KMS-11 (cell line): Measurements from ENCODE around the gene EEA1.

Source experiments
- H2AFZ ChIP-seq: fragments of 200-600 bp; sonication (generic); 2 replicates; pipeline ENCODE4 v1.6.1; 2016; ENCODE audit warnings: antibody characterized with exemption, mixed run types, low read depth
- H3K27ac ChIP-seq: fragments of 200-600 bp; sonication (generic); 2 replicates; pipeline ENCODE4 v1.6.1; 2016; ENCODE audit warnings: mild to moderate bottlenecking, mixed run types
- H3K27me3 ChIP-seq: fragments of 200-600 bp; sonication (generic); 2 replicates; pipeline ENCODE4 v1.6.1; 2017; ENCODE audit warnings: mild to moderate bottlenecking, low read depth, mixed run types, moderate library complexity; ENCODE audit not compliant: insufficient read depth
- H3K36me3 ChIP-seq: fragments of 200-600 bp; sonication (generic); 2 replicates; pipeline ENCODE4 v1.6.1; 2017; ENCODE audit warnings: mild to moderate bottlenecking, mixed run types; ENCODE audit not compliant: insufficient read depth
- H3K4me1 ChIP-seq: fragments of 200-600 bp; sonication (generic); 2 replicates; pipeline ENCODE4 v1.6.1; 2016; ENCODE audit warnings: mild to moderate bottlenecking, low read depth, mixed run types; ENCODE audit not compliant: poor library complexity, severe bottlenecking
- H3K4me2 ChIP-seq: fragments of 200-600 bp; sonication (generic); 2 replicates; pipeline ENCODE4 v1.7.0; 2016; ENCODE audit warnings: mild to moderate bottlenecking, mixed run types
- H3K4me3 ChIP-seq: fragments of 200-600 bp; sonication (generic); IDR thresholded peaks from 2 replicates; pipeline ENCODE4 v1.6.1; 2017; ENCODE audit warnings: low read depth, low read length, mixed read lengths; ENCODE audit not compliant: insufficient read depth
- H3K79me2 ChIP-seq: fragments of 200-600 bp; sonication (generic); 2 replicates; pipeline ENCODE4 v1.6.1; 2016; ENCODE audit warnings: low read depth, mixed run types; ENCODE audit not compliant: insufficient read depth
- H3K9ac ChIP-seq: fragments of 200-600 bp; sonication (generic); 2 replicates; pipeline ENCODE4 v1.6.1; 2016; ENCODE audit warnings: mild to moderate bottlenecking, mixed run types
- H4K20me1 ChIP-seq: fragments of 200-600 bp; sonication (generic); 2 replicates; pipeline ENCODE4 v1.6.1; 2016; ENCODE audit warnings: mild to moderate bottlenecking, mixed run types; ENCODE audit not compliant: insufficient read depth
- TF ChIP-seq, protein P1 (sequence below): fragments of 200-600 bp; sonication (generic); conservative IDR thresholded peaks from 2 replicates; pipeline ENCODE4 v1.6.1; 2017; ENCODE audit warnings: low read depth, mild to moderate bottlenecking, antibody characterized with exemption, low read length, moderate library complexity, mixed read lengths

The EEA1 gene

GRCh38 chr12:92769124-92769901, 159.8 kb downstream of the EEA1 start:
- H3K27ac ChIP-seq: peak overlapping the region; percentile 55
- H4K20me1 ChIP-seq: no peaks in the 10 kb centered on the region
- H3K4me1 ChIP-seq: peaks cover 53% of the 10 kb centered on the region
- H3K36me3 ChIP-seq: no peaks in the 10 kb centered on the region
- no peaks in the 10 kb centered on the region for H3K27me3 ChIP-seq
- H2AFZ ChIP-seq: peak overlapping the region; percentile 36; the same call in 1 of the 2 replicates
- no peaks in the 10 kb centered on the region for H3K79me2 ChIP-seq
- TF ChIP-seq, protein P1, sequence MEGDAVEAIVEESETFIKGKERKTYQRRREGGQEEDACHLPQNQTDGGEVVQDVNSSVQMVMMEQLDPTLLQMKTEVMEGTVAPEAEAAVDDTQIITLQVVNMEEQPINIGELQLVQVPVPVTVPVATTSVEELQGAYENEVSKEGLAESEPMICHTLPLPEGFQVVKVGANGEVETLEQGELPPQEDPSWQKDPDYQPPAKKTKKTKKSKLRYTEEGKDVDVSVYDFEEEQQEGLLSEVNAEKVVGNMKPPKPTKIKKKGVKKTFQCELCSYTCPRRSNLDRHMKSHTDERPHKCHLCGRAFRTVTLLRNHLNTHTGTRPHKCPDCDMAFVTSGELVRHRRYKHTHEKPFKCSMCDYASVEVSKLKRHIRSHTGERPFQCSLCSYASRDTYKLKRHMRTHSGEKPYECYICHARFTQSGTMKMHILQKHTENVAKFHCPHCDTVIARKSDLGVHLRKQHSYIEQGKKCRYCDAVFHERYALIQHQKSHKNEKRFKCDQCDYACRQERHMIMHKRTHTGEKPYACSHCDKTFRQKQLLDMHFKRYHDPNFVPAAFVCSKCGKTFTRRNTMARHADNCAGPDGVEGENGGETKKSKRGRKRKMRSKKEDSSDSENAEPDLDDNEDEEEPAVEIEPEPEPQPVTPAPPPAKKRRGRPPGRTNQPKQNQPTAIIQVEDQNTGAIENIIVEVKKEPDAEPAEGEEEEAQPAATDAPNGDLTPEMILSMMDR: no peak
- no peak overlapping the region for H3K4me3 ChIP-seq
- H3K4me2 ChIP-seq: peak overlapping the region; percentile 57
- no peak overlapping the region for H3K9ac ChIP-seq

DNA sequence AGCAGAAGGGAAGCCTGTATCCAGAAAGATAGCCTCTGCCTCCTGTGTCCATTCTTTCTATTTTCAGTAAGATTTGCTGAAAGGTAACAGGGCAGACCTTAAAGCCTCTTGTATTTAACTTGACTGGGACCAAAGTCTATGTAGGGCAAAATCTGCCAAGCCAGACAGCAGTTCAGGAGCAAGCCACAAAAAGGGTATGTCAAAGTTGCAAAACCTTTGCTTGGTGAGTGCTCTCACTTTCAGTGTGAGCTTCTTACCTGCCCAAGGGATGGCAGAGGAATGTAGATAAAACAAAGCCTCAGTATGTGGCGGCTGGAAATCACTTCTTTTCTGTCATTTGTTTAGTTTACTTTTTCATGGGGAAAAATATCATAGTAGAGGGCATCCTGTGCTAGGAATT, 163.2 kb downstream of the EEA1 start:
- H3K79me2 ChIP-seq: no peaks in the 10 kb centered on the region
- TF ChIP-seq, protein P1: no peak
- no peak overlapping the region for H3K9ac ChIP-seq
- H3K4me2 ChIP-seq: peak overlapping the region; percentile 28; the same call in 1 of the 2 replicates
- H3K36me3 ChIP-seq: no peaks in the 10 kb centered on the region
- H3K27ac ChIP-seq: peak overlapping the region; percentile 26; the same call in 1 of the 2 replicates
- H4K20me1 ChIP-seq: no peaks in the 10 kb centered on the region
- no peak overlapping the region for H3K4me3 ChIP-seq
- no peaks in the 10 kb centered on the region for H3K27me3 ChIP-seq
- H3K4me1 ChIP-seq: peaks cover 43% of the 10 kb centered on the region
- no peak overlapping the region for H2AFZ ChIP-seq

- Histone ChIP-seq H3K79me2 (no peaks in the 10 kb centered on the region), H3K27ac (no peak overlapping the region), H3K27me3 (no peaks in the 10 kb centered on the region), H3K4me3 (no peak overlapping the region), H3K9ac (no peak overlapping the region), H4K20me1 (no peaks in the 10 kb centered on the region), H3K36me3 (no peaks in the 10 kb centered on the region), H3K4me1 (peaks cover 33% of the 10 kb centered on the region), H2AFZ (no peak overlapping the region), H3K4me2 (no peak overlapping the region)
- TF ChIP-seq, protein P1: no peak
These were observed 164.3 kb downstream of the EEA1 start for GRCh38 chr12:92764831-92765230.

DNA sequence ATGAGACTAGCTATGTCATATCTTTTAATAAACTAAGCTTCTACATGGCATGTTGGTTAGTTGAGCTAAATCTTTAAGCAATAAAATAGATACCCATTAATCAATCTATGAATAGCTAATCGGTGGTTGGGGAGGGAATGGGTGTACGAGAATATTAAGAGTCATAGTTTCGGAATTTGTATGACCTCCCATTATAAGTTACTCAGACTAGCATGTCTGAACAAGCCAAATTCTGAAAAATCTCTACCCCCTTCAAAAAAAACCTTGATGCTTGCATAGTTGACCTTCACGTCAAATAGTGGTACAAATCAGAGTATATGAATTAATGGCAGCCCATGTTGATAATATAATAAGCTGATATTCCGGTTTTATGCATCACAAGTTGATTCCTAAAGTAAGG, 166.3 kb downstream of the EEA1 start:
- no peak overlapping the region for H3K27ac ChIP-seq
- no peaks in the 10 kb centered on the region for H3K79me2 ChIP-seq
- H3K4me1 ChIP-seq: peaks cover 15% of the 10 kb centered on the region
- H3K27me3 ChIP-seq: no peaks in the 10 kb centered on the region
- TF ChIP-seq, protein P1: no peak
- no peak overlapping the region for H3K4me2 ChIP-seq
- H4K20me1 ChIP-seq: no peaks in the 10 kb centered on the region
- H3K36me3 ChIP-seq: no peaks in the 10 kb centered on the region
- no peak overlapping the region for H2AFZ ChIP-seq
- H3K9ac ChIP-seq: no peak overlapping the region
- H3K4me3 ChIP-seq: no peak overlapping the region
